Transverse colon (tissue), 3 donors: ENCODE data around the gene SPATA31E1.

Experiments
- CTCF ChIP-seq, 5 experiments: fragments of 200-600 bp in 3 of 5; fragments of 450-650 bp in 2 of 5; sonication (generic) in 3 of 5; IDR thresholded peaks; 1 replicate in 2 of 5; 2 replicates in 3 of 5; pipeline ENCODE4 v1.5.1; 2016 to 2017; ENCODE audit warnings: antibody characterized with exemption in 5 of 5, inconsistent platforms in 3 of 5, mild to moderate bottlenecking in 2 of 5, moderate library complexity in 1 of 5
- EP300 ChIP-seq: sonication (generic); formaldehyde crosslinking; IDR thresholded peaks from one replicate; pipeline ENCODE4 v1.6.1; 2017; ENCODE audit warnings: antibody characterized with exemption, low read depth
- POLR2A ChIP-seq: fragments of 450-650 bp; IDR thresholded peaks from one replicate; pipeline ENCODE4 v1.6.1; 2016; ENCODE audit warnings: antibody characterized with exemption, mild to moderate bottlenecking, moderate library complexity

GRCh38 chr9:87853302-87853701 lies 29.4 kb upstream of the SPATA31E1 start:
- TF ChIP-seq CTCF (IDR thresholded peaks at IDR 0.05) (no peak), POLR2A (no peak), EP300 (no peak)
